Osteocyte (in vitro differentiated cells): Measurements from ENCODE around the gene BCAR3. TPM values are rescaled to one million over a fixed set of nuclear protein-coding genes. Genes with fewer than 3 reads are reported as not detected.

Source experiments
- DNase-seq: peaks from one replicate; pipeline ENCODE4 v3.0.0; 2021; ENCODE audit warnings: mixed read lengths; ENCODE audit not compliant: unreplicated experiment; ENCODE audit errors: extremely low spot score
- H3K27ac Mint-ChIP-seq: one replicate; pipeline ENCODE4 v1.8.0; 2021; ENCODE audit warnings: mild to moderate bottlenecking, mixed read lengths; ENCODE audit not compliant: unreplicated experiment
- H3K27me3 Mint-ChIP-seq: one replicate; pipeline ENCODE4 v1.8.0; 2021; ENCODE audit warnings: mixed read lengths; ENCODE audit not compliant: unreplicated experiment
- H3K36me3 Mint-ChIP-seq: one replicate; pipeline ENCODE4 v1.8.0; 2021; ENCODE audit warnings: mixed read lengths; ENCODE audit not compliant: unreplicated experiment
- H3K4me1 Mint-ChIP-seq: one replicate; pipeline ENCODE4 v1.8.0; 2021; ENCODE audit warnings: mixed read lengths; ENCODE audit not compliant: unreplicated experiment
- H3K4me3 Mint-ChIP-seq: one replicate; pipeline ENCODE4 v1.8.0; 2021; ENCODE audit warnings: mild to moderate bottlenecking, moderate library complexity, mixed read lengths; ENCODE audit not compliant: unreplicated experiment
- H3K9me3 Mint-ChIP-seq: one replicate; pipeline ENCODE4 v1.8.0; 2021; ENCODE audit warnings: mixed read lengths; ENCODE audit not compliant: unreplicated experiment
- total RNA-seq: library from RNA; stranded (reverse); gene quantifications from 2 replicates; pipeline ENCODE4 v1.2.1, GENCODE V29; 2021
- TF ChIP-seq, protein P1 (sequence below): fragments of 200-600 bp; sonication (generic); IDR thresholded peaks from 2 replicates; pipeline ENCODE4 v1.5.0; 2021; ENCODE audit warnings: antibody characterized with exemption, mild to moderate bottlenecking, moderate library complexity

The BCAR3 gene
- total RNA-seq, 1 donor from 2014 or later, result 8.8 TPM

GRCh38 chr1:93629101-93630059 lies 52.3 kb downstream of the BCAR3 start:
- Mint-ChIP-seq H3K36me3 (no peaks in the 10 kb centered on the region), H3K4me3 (no peak overlapping the region), H3K4me1 (peaks cover 25% of the 10 kb centered on the region), H3K27ac (peak overlapping the region; percentile 1), H3K27me3 (no peaks in the 10 kb centered on the region), H3K9me3 (no peaks in the 10 kb centered on the region)
- peak; percentile 17 for DNase-seq
- TF ChIP-seq, protein P1, sequence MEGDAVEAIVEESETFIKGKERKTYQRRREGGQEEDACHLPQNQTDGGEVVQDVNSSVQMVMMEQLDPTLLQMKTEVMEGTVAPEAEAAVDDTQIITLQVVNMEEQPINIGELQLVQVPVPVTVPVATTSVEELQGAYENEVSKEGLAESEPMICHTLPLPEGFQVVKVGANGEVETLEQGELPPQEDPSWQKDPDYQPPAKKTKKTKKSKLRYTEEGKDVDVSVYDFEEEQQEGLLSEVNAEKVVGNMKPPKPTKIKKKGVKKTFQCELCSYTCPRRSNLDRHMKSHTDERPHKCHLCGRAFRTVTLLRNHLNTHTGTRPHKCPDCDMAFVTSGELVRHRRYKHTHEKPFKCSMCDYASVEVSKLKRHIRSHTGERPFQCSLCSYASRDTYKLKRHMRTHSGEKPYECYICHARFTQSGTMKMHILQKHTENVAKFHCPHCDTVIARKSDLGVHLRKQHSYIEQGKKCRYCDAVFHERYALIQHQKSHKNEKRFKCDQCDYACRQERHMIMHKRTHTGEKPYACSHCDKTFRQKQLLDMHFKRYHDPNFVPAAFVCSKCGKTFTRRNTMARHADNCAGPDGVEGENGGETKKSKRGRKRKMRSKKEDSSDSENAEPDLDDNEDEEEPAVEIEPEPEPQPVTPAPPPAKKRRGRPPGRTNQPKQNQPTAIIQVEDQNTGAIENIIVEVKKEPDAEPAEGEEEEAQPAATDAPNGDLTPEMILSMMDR, result peak; percentile 90

DNA sequence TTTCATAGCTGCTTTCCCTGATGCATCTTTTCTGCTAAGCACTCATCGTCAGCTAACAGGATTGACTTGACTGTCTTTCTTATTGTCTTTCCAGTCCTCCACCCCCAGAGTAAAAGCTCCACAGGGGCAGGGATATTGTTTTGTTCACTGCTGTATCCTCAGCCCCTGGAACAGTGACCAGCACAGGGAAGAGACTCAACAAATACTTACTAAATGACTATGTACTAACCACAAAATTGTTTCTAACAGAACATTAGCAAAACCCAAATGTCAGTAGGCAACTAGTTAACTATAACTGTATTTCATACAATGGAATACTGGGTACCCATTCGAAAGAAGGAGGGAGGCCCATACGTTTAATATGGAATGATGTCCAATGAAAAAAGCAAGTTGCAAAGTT lies 53.0 kb downstream of the BCAR3 start:
- Mint-ChIP-seq H3K36me3 (no peaks in the 10 kb centered on the region), H3K4me3 (no peak overlapping the region), H3K27ac (no peak overlapping the region), H3K9me3 (no peaks in the 10 kb centered on the region), H3K4me1 (peaks cover 32% of the 10 kb centered on the region), H3K27me3 (no peaks in the 10 kb centered on the region)
- TF ChIP-seq, protein P1, result no peak
- DNase-seq, result no peak

- no peaks in the 10 kb centered on the region for H3K27me3 Mint-ChIP-seq
- no peaks in the 10 kb centered on the region for H3K9me3 Mint-ChIP-seq
- H3K4me3 Mint-ChIP-seq, result no peak overlapping the region
- no peak for DNase-seq
- TF ChIP-seq, protein P1, result no peak
- H3K27ac Mint-ChIP-seq, result peak overlapping the region; percentile 44
- no peaks in the 10 kb centered on the region for H3K36me3 Mint-ChIP-seq
- peaks cover 56% of the 10 kb centered on the region for H3K4me1 Mint-ChIP-seq
These were observed 55.9 kb downstream of the BCAR3 start for GRCh38 chr1:93625582-93626327.

DNA sequence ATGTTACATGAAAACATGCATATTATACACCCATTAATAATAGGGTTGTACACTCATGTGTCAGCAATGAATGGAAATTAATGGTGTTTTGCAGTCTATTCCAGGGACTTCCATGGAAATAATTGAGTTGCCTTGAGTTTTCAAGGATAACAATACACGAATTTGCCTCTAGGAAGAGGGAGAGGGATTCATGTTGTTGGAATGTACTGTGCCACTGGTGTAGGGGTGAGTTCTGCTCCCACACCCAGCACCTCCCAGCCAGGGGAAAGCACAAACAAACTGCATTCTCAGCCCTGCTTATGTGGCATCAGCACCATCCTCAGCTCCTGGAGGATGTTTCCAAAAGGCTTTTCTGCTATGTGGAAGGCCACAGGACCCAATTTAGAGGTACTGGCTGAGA lies 57.8 kb downstream of the BCAR3 start:
- Mint-ChIP-seq H3K36me3 (no peaks in the 10 kb centered on the region), H3K9me3 (no peaks in the 10 kb centered on the region), H3K4me1 (peaks cover 68% of the 10 kb centered on the region), H3K27ac (peak overlapping the region; percentile 74), H3K27me3 (no peaks in the 10 kb centered on the region), H3K4me3 (no peak overlapping the region)
- no peak for DNase-seq
- TF ChIP-seq, protein P1, result no peak

DNA sequence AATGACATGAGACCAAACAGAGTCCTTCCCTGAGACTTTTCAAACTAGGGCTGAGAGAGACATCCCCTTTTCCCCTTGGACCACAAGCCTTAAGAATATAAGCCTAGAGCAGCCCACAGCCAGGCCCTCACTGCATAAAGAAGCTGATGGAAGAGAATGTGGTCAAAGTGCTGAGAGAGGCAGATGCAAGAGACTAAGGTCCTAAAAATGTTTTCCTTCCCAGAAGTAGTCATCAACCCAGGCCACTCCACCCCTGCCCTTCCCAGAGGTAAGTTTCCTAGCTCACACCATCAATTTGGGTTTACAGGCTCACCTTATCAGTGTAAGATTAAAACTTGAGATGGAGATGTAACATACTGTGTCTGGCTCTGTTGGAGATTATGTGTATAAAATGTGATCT lies 58.2 kb downstream of the BCAR3 start:
- Mint-ChIP-seq H3K36me3 (no peaks in the 10 kb centered on the region), H3K4me1 (peaks cover 70% of the 10 kb centered on the region), H3K9me3 (no peaks in the 10 kb centered on the region), H3K27me3 (no peaks in the 10 kb centered on the region), H3K4me3 (no peak overlapping the region), H3K27ac (peak overlapping the region; percentile 74)
- TF ChIP-seq, protein P1, result no peak
- no peak for DNase-seq
